GM19372 (cell line): Measurements from ENCODE around the gene SLC3A2.

ENCODE experiments used
- ATAC-seq: cut with Tn5 transposase; IDR thresholded peaks from one replicate; pipeline ENCODE4 v1.9.1; 2021; ENCODE audit warnings: mild to moderate bottlenecking, low read depth, moderate library complexity; ENCODE audit not compliant: unreplicated experiment

Gene SLC3A2

DNA sequence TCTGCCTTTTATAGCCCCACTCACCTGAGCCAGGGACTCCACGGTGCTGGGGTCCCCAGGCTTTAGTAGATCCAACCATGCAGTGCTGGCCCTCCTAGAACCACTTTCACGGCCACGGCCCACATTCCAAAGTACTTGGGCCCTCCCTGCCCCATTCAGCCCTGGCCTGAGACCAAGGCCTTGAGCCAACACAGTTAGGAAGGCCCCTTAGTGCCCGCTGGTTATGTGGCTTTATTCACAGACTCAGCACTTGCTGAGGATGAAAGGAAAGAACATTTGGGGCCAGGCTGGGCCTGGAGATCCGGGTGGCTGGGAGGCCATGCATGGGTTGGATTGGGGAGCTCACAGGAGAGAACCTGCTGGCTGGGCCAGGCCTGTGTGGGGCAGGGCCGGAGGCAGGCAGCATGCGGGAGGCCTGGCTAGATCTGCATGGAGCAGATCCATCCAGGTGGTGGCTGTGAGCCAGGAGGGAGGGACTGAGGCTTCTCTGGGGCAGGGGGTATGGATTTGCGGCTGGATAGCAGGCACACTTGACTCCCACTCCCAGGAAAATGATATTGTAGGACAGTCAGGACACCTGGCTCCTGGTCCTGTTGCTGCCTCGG, 27.9 kb downstream of the SLC3A2 start:
- no peak for ATAC-seq

DNA sequence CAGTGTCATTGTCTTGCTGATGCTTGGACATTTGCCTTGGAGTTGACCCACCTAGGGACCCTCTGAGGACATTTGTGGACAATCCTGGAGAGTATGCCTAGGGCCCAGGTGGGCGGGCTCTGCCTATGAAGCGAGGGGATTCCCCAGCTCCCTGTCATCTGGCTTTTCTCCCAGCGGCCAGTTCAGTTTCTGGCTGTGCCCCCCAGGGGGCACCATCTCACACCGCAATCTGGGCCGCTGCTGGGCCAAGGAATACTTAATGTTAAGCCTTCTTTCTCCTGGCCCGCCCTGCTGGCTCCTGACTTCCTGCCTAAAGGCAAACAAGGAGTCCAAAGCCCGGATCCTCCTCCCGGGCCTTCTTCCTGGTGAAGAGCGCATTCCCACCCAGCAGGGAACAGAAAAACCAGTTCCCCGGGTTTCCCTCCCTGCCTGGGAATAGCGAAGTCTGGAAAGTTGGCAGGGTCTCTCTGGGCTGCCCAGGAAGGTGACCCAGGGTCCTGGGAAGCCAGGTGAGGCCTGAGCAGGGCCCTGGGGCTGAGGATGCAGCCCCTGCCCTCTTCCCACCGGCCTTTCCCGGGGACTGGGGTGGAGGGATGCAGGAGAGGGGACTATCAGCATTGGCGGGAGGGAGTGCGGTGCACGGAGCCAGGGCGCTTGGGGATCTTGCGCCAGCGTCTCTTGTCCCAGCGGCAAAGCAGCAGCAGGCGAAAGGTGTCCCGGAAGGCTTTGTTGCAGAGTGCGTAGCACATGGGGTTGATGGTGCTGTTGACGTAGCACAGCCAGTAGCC, 28.6 kb downstream of the SLC3A2 start:
- no peak for ATAC-seq

DNA sequence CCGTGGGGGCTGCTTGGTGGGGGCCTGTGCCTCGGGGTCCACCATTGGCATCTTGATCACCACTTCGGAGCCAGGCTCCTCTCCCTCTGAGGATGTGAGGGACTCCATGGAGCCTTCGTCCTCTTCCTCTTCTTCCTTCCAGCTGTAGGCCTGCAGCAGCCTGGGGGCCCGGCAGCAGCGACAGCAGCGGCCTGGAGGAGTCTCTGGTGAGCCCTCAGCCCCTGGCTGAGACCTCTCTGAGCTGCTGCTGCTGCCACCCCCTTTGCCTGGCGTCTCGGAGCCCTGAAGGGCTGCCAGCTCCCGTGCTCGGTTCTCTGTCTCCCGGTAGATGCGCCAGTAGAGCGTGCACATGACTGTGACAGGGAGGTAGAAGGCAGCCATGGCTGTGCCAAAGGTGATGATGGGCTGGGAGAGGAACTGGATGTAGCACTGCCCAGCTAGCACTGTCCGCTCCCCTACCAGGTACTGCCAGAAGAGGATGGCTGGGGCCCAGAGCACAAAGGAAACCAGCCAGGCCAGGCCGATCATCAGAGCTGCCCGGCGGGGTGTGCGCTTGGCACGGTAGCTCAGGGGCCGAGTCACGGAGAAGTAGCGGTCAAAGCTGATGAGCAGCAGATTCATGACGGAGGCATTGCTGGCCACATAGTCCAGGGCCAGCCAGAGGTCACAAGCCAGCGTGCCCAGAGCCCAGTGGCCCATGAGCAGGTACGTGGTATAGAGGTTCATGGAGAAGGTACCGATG, 29.6 kb downstream of the SLC3A2 start:
- ATAC-seq, result no peak

DNA sequence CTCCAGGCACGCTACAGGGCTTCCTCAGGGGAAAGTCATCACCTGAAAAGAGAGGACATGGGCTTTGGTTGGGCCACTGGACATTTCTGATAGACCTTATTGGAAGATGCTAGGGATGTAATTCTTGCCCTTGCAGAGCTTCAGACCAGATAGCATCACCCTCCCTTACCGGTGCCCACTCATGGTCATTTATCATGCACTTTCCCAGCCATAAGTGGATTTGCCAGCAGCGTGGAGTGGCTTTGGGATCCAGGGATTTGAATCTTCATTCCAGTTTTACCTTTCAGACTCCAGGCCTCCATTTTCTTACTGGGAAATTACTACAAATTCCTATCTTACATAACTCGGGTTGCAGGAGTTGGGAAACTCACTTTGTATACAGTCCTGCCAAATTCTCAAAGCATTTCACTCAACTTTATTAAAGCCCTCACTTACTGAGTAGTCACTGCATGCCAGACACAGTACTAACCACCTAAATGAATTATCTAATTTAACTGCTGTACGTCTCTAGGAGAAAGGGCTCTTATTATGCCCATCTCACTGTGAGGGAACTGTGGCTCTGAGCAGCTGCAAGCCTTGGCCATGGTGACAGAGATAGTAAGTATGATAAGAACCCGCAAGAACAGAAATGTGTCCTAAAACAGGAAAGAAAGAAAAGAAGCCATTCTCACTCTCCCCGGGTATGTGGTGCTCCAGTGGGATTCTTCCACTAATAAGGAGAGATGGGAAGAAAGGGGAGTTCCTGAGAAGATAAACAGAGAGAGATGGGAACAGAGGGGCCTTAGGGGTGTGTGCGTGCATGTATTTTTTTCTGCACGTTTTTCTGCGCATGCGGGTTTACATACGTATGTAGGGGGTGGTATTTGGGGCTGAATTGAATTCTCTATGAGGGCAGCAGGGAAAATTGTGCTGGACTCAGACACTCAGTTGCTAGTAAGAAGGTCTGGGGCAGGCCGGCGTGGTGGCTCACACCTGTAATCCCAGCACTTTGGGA, 30.7 kb downstream of the SLC3A2 start:
- ATAC-seq, result no peak

DNA sequence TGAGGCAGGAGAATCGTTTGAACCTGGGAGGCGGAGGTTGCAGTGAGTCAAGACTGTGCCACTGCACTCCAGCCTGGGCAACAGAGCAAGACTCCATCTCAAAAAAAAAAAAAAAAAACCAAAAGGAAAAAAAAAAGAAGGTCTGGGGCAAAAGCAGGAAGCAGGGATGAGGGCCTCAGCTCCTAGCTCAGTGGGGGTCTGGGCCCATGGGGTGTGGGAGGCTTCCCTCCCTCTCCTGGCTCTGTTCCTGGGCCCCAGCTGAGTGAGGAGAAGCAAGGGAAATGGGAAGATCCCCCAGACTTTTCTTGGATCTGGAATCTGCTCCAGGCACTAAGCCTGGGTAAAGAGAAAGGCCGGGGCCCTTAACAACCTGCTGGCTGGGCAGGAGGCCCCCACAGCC, 31.6 kb downstream of the SLC3A2 start:
- ATAC-seq, result no peak

DNA sequence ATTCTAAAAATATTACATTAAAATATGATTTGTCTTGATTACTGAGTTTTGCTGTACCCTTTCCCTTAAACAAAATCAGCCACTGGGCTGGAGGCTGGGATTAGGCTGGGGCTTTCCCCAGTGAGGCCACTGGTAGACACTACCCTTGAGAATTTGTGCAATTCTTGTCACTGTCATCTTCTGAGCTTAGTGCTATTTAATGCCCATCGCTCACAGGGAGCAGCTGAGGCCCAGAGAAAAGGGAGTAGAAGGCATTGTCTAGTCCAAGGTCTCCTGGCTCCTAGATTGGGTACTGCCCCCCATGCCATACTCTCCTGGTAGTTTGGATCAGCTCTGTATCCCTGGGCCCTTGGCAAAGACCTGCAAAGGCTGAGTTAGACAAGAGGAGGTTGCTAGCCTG, 33.7 kb downstream of the SLC3A2 start:
- no peak for ATAC-seq

DNA sequence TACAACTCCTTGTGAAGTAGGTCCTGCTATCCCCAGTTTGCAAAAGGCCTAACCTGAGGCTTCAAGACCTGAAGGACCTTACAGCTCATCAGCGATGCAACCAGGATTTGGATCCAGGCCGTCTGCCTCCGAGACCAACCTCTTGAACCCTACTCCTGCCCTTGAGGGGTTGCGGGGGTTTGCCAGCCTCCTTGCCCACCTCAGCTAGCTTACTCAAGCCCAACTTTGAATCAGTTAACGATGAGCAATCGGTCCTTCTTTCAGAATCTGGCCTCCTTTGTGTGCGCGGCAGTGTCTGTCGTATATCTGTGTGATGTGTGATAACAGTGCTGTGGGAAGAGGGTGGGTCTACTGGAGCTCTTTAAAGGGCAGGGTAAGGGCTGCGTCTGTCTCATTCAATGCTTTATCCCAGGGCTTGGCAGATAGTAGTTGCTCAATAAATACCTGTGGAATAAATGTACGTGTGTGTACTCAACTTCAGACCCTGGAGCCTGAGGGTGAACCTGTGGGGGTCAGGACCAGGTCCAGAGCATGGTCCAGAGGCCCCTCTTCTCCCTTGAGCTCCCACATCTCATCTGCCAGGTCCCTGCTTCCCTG, 37.3 kb downstream of the SLC3A2 start:
- no peak for ATAC-seq

DNA sequence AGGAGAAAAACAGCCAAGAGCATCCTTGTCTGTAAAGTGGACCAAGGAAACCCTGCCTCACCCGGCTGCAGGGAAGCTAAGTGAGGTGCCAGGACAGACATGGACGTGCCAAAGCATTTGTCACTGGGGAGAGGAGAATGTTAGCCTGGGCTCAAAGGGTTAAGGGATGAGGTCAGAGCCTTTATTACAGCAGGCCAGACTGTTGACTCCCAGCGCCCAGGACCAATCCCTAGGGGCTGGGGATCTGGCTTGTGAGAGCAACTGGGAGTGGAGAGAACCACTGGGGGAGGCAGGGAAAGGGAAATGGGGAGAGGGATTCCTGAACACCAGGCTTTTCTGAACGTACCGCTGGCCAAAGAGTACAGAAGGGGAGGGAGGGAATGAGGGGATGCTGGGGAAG, 37.8 kb downstream of the SLC3A2 start:
- no peak for ATAC-seq

DNA sequence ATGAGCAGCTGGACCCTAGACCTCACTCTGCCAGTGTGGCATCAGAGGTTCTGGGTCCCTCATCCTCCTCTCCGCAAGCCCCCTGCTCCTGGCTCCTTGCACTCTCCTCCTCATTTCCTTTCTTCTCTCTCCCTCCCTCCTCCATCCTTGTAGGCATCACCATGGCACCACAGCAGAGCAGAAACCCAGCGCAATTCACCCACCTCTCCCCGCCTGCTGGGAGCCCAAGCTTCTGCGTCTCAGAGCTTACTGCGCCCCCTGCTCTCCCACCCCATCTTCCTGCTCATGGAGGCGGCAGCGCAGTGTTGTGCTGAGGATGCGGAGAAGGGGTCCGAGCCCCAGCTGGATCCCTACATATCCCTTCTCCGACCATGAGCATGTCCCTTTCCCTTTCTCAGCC, 38.8 kb downstream of the SLC3A2 start:
- no peak for ATAC-seq

DNA sequence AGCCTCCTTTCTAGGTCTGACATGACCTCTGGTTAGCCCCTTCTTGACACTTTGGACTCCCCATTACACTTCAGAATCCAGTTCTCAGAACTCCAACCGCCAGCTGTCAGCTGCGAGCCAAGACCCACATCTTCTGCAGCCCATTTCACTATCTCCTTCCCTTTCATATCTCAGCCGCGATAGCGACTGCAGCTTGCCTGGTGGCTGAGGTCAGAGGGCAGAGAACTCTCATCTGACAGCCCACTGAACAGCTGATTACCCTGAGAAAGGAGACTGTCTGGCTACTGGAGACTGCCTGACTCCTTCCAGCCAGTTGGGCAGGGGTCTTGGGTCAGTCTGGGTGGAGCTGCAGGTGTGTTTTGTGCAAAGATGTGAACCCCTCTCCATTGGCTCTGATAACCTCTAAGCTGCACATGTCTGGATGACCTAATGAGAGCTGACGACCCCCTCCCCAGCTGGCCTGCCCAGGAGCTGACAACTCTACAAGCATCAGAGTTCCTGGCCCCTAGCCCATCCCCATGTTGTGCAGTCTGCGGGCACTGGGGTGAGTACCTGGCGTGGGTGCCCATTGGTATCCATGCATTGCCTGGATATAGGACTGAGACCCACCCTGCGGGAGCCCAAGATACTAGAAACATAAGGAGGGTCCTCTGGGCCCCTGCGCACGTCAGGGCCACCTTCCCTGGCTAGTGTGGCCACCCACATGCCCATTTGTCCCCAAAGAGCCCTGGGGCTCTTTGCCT, 39.4 kb downstream of the SLC3A2 start:
- ATAC-seq, result no peak

DNA sequence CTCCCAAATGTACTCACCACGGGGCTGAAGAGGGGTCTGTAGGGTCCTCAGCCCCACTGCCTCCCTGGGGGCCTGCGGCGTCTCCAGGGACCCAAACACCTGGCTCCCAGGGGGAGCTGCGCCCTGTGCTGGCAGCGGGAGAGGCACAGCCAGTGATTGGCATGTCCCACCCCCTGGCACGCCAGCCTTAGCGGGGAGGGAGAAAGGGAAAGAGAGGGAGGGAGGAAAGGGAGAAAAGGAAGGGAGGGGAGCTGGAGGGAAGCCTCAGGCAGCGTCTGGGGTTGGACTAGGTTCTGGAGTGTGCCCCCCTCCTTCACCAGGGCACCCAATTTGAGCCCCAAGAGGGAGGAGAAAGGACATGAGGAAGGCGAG, 40.5 kb downstream of the SLC3A2 start, which contains the start of gene CHRM1:
CHRM1 (minus strand) TSS at position 163 of the 372 bp plus-strand sequence. CDS start 10,263 bp downstream, outside the sequence.
- no peak for ATAC-seq

DNA sequence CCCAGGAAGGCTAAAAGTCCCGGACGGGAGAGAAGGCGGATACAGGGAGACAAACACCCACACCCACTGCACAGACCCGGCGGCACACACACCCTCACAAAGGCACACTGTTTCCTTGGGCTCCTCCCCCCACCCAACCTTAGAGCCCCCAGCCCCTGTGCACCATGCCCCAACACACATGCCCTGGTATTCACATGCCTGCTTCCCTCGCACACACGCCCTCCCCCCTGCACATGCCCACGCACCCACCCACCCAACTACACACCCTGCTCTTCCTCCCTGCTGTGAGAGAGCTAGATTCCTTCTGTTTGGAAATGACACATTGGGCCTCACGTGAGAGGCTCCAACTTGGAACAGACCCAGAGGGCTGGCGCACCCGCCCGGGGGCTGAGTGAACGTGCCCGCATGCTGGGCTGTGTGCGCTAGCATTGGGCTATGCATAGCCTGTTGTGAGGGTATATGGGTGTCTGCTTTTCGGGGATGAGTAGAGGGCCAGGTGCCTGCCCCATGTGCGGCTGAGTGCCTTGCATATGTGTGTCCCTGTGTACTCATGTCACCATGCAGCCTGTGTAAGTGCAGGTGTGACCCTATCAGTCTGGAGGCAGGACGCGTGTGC, 41.0 kb downstream of the SLC3A2 start:
- ATAC-seq, result no peak

DNA sequence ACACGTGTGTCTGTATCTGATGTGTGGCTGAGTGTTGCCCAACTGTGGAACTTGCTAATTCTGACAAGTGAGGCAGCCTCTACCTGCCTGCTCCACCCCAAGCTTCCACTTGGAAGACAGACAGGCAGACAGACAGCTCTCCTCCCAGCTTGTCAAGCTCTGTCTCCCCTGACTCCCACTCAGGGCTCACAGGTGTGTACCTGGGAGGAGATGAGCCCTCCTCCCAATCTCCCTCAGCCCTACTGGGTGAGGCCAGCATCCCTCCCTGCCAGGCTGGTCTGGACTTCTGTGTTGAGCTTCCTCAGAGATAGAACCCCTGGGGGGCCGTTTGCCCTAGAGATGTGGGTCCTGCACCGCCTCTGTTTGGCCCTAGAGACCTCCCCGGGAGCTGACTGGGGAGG, 41.5 kb downstream of the SLC3A2 start:
- ATAC-seq, result no peak

DNA sequence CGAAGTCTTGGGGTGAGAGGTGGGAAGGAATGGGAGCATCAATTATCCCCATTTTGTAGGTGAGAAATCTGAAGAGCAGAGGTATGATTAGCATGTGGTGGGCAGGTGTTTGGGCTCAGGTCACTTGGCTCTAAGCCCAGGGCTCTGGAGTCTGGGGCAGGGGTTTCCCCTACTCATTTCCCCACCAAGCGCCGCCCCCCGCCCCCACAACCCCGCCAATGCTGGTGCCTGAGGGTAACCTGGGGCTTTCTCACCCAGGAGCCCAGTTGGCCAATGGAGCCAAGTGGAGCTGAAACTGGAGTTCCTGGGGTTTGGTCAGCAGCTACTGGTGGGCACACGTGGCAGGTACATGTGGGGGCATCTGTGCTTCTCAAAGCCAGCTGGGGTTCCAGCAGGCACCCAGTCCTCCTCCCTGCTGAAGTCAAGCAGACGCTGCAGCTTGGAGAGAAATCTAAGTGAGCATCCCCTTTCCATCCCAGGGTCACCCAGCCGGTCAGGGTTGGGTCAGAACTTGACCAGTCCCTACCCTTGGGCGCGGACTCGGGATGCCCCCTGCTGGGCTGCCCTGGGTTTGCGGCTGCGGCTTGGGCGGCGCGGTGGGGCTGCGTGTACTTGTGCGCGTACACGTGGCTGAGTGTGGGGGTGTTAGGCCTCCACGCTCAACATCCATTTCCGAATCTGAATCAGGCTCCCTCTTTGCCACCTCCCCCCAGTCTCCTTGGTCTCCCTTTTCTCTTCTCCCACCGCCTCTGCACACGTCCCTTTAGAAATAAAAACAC, 42.1 kb downstream of the SLC3A2 start:
- ATAC-seq, result no peak

DNA sequence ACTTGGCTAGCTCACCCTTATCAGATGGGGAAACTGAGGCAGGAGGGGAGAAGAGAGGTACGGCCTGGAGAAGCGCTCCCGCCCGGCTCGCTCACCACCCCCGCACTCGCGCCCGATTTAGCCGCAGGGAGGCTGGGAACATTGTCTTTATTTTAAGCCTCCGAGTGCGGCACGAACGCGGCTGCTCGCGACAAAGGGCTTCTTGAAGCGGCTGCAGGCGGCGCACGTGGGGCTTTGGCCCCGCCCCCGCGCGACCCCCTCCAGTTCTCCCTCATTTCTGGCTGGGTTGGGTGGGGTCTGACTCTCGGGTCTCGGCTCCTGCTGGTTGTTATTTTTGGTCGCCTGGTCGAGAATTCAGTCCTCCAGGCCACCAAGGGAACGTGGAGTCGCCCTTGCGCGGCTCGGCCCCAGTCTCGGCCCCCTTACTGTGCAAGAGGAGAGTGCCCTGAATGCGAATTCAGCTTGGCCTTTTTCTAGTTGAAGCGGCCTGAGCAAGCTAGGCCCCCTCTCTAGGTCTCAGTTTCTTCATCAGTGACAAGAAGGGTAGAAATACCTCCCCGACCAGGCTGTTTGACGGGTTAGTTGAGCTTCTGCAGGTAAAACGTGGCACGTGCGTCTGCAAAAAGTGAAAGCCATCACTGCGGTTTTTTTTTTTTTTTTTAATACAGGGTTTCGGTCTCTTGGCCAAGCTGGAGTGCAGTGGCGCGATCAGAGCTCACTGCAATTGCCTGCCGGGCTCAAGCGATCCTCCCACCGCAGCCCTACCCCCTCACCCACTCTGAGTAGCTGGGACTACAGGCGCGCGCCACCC, 43.1 kb downstream of the SLC3A2 start:
- no peak for ATAC-seq

DNA sequence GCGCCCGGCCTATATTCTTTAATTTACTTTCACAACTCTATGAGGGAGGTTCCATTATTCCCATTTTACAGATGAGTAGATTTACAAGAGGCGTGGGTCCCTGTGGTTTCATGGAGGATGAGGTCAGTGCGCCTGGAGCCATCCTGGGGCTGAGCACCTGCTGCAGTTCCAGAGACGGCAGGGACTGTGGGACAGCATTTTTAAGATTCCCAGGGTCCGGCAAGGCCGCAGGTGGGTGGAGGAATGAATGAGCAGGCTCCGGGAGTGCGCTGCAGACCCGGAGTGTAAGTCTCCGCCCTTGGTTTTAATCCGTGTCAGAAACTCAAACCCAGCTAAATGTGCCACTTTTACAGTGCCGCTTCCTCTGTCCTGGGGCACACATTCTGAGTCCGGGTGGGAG, 44.6 kb downstream of the SLC3A2 start:
- no peak for ATAC-seq
